Endometrium (tissue), 2 donors: ENCODE data around the gene AOC3.
"Not testable (repeated sequence)": the region's sequence is repeated elsewhere in the genome, so short reads cannot be mapped to it uniquely, and the experiment has no call there.

Source experiments
- FAIRE-seq: peaks from 2 replicates; lab custom pipeline; 2012; peaks lifted over from hg19 to GRCh38; lab: Jason Lieb, UNC
- donor health status: control.
- donor health status: control.

AOC3 gene

GRCh38 chr17:42844761-42845555 lies 6.0 kb upstream of the AOC3 start:
- FAIRE-seq = no peak

- FAIRE-seq = no peak
Observed at GRCh38 chr17:42845556-42845917, 5.5 kb upstream of the AOC3 start.

GRCh38 chr17:42845918-42846593 lies 4.9 kb upstream of the AOC3 start:
- FAIRE-seq = no peak

- FAIRE-seq = no peak
Observed at GRCh38 chr17:42846594-42847280, 4.3 kb upstream of the AOC3 start.

- FAIRE-seq = no peak
Observed at GRCh38 chr17:42848093-42848492, 2.9 kb upstream of the AOC3 start.

GRCh38 chr17:42849031-42849430 lies 2.0 kb upstream of the AOC3 start:
- FAIRE-seq = no peak

- FAIRE-seq = no peak
Observed at GRCh38 chr17:42849451-42850181, 1.4 kb upstream of the AOC3 start.

GRCh38 chr17:42851371-42852240 lies 607 bp downstream of the AOC3 start:
- not testable (repeated sequence) for FAIRE-seq

GRCh38 chr17:42852351-42852750 lies 1.4 kb downstream of the AOC3 start:
- no peak for FAIRE-seq

GRCh38 chr17:42853004-42853403 lies 2.0 kb downstream of the AOC3 start:
- no peak for FAIRE-seq

GRCh38 chr17:42853597-42853967 lies 2.6 kb downstream of the AOC3 start:
- FAIRE-seq = no peak

- no peak for FAIRE-seq
Observed at GRCh38 chr17:42853968-42854790, 3.2 kb downstream of the AOC3 start.

- no peak for FAIRE-seq
Observed at GRCh38 chr17:42855048-42855596, 4.1 kb downstream of the AOC3 start.

- not testable (repeated sequence) for FAIRE-seq
Observed at GRCh38 chr17:42856093-42856492, 5.1 kb downstream of the AOC3 start.

GRCh38 chr17:42856516-42856915 lies 5.5 kb downstream of the AOC3 start:
- not testable (repeated sequence) for FAIRE-seq

- no peak for FAIRE-seq
Observed at GRCh38 chr17:42857389-42857788, 6.4 kb downstream of the AOC3 start.

- no peak for FAIRE-seq
Observed at GRCh38 chr17:42865638-42866094, 14.7 kb downstream of the AOC3 start.

GRCh38 chr17:42866216-42866615 lies 15.2 kb downstream of the AOC3 start:
- no peak for FAIRE-seq

- no peak for FAIRE-seq
Observed at GRCh38 chr17:42866631-42867575, 15.9 kb downstream of the AOC3 start.
